ENCODE measurements around the gene DGKA.
"Not testable (repeated sequence)": the region's sequence is repeated elsewhere in the genome, so short reads cannot be mapped to it uniquely, and the experiment has no call there.

Gene DGKA

GRCh38 chr12:55912908-55913307 is 18.1 kb upstream of the DGKA start:
- no peak for DNase-seq (ENCODE audit: low read depth in 1 of 2, low spot score in 1 of 2)
- Histone ChIP-seq H3K4me3 (replicated peaks; ENCODE audit: insufficient read depth, low read length) (no peak overlapping the region), H3K27ac (replicated peaks) (no peak overlapping the region), H3K27me3 (ENCODE audit: insufficient read depth, poor library complexity, severe bottlenecking) (no peaks in the 10 kb centered on the region)
- no peak for TF ChIP-seq SPI1 (IDR thresholded peaks at IDR 0.05; ENCODE audit: borderline replicate concordance, low read depth)
- TF ChIP-seq CTCF (IDR thresholded peaks at IDR 0.05; ENCODE audit: insufficient read depth, low read length) = no peak
- no peak for TF ChIP-seq REST (IDR thresholded peaks at IDR 0.05; ENCODE audit: insufficient replicate concordance, low read depth)
- no peak for TF ChIP-seq POLR2AphosphoS5 (IDR thresholded peaks at IDR 0.05; ENCODE audit: low read depth)
- no peak for TF ChIP-seq GABPA (IDR thresholded peaks at IDR 0.05; ENCODE audit: low read depth)

- DNase-seq (ENCODE audit: low read depth in 1 of 2, low spot score in 1 of 2) = peak in 1 of 2 experiments; percentile 57
Measured at GRCh38 chr12:55915482-55915859, 15.5 kb upstream of the DGKA start.

GRCh38 chr12:55919032-55919431 is 11.9 kb upstream of the DGKA start:
- H3K27me3 ChIP-seq (ENCODE audit: insufficient read depth, poor library complexity, severe bottlenecking); H3K27ac ChIP-seq (replicated peaks); H3K4me3 ChIP-seq (replicated peaks; ENCODE audit: insufficient read depth, low read length); DNase-seq (ENCODE audit: low read depth in 1 of 2, low spot score in 1 of 2): not testable (repeated sequence)

More at GRCh38 chr12:55915482-55915859, 15.5 kb upstream of the DGKA start:
- TF ChIP-seq CTCF (IDR thresholded peaks at IDR 0.05; ENCODE audit: insufficient read depth, low read length) (no peak), REST (IDR thresholded peaks at IDR 0.05; ENCODE audit: insufficient replicate concordance, low read depth) (no peak), GABPA (IDR thresholded peaks at IDR 0.05; ENCODE audit: low read depth) (no peak), SPI1 (IDR thresholded peaks at IDR 0.05; ENCODE audit: borderline replicate concordance, low read depth) (peak; percentile 65; the same call in 1 of the 2 replicates), POLR2AphosphoS5 (IDR thresholded peaks at IDR 0.05; ENCODE audit: low read depth) (no peak)
- no peak overlapping the region for H3K27ac ChIP-seq (replicated peaks)
- no peak overlapping the region for H3K4me3 ChIP-seq (replicated peaks; ENCODE audit: insufficient read depth, low read length)
- H3K27me3 ChIP-seq (ENCODE audit: insufficient read depth, poor library complexity, severe bottlenecking) = no peaks in the 10 kb centered on the region

GRCh38 chr12:55922126-55922525 is 8.8 kb upstream of the DGKA start:
- DNase-seq (ENCODE audit: low read depth in 1 of 2, low spot score in 1 of 2) = no peak
- Histone ChIP-seq H3K27me3 (ENCODE audit: insufficient read depth, poor library complexity, severe bottlenecking) (no peaks in the 10 kb centered on the region), H3K4me3 (replicated peaks; ENCODE audit: insufficient read depth, low read length) (no peak overlapping the region), H3K27ac (replicated peaks) (no peak overlapping the region)
- TF ChIP-seq GABPA (IDR thresholded peaks at IDR 0.05; ENCODE audit: low read depth) (no peak), REST (IDR thresholded peaks at IDR 0.05; ENCODE audit: insufficient replicate concordance, low read depth) (no peak), SPI1 (IDR thresholded peaks at IDR 0.05; ENCODE audit: borderline replicate concordance, low read depth) (no peak), POLR2AphosphoS5 (IDR thresholded peaks at IDR 0.05; ENCODE audit: low read depth) (no peak), CTCF (IDR thresholded peaks at IDR 0.05; ENCODE audit: insufficient read depth, low read length) (no peak)

GRCh38 chr12:55923648-55924047 is 7.3 kb upstream of the DGKA start:
- DNase-seq (ENCODE audit: low read depth in 1 of 2, low spot score in 1 of 2); H3K4me3 ChIP-seq (replicated peaks; ENCODE audit: insufficient read depth, low read length); H3K27me3 ChIP-seq (ENCODE audit: insufficient read depth, poor library complexity, severe bottlenecking); H3K27ac ChIP-seq (replicated peaks): not testable (repeated sequence)
